NT2/D1 (cell line): ENCODE results near the gene SDCCAG8.
A peak's percentile ranks its signal among the peaks of the same experiment; 100 is the strongest.
"Not testable (repeated sequence)": the region's sequence is repeated elsewhere in the genome, so short reads cannot be mapped to it uniquely, and the experiment has no call there.

Experiments
- DNase-seq: peaks from one replicate; pipeline ENCODE4 v3.0.0-alpha.2; 2011; ENCODE audit warnings: low read depth, low spot score
- H3K27me3 ChIP-seq: 2 replicates; pipeline ENCODE4 v1.6.0; 2011; ENCODE audit warnings: mild to moderate bottlenecking; ENCODE audit not compliant: insufficient read length, insufficient read depth
- H3K36me3 ChIP-seq: 2 replicates; pipeline ENCODE4 v1.6.1; 2011; ENCODE audit warnings: mild to moderate bottlenecking, low read length, mixed read lengths; ENCODE audit not compliant: insufficient read depth, insufficient read length
- H3K4me1 ChIP-seq: 2 replicates; pipeline ENCODE4 v1.5.1; 2011; ENCODE audit not compliant: insufficient read depth, insufficient read length
- H3K4me3 ChIP-seq: 2 replicates; pipeline ENCODE4 v1.5.1; 2011; ENCODE audit warnings: low read depth; ENCODE audit not compliant: insufficient read length
- H3K9ac ChIP-seq: 2 replicates; pipeline ENCODE4 v1.6.0; 2011; ENCODE audit warnings: low read depth; ENCODE audit not compliant: insufficient read length
- H3K9me3 ChIP-seq: 2 replicates; pipeline ENCODE4 v1.5.1; 2011; ENCODE audit warnings: mild to moderate bottlenecking, low read length; ENCODE audit not compliant: insufficient read depth
- SUZ12 ChIP-seq: IDR thresholded peaks from 2 replicates; pipeline ENCODE4 v1.6.1; 2011; ENCODE audit not compliant: insufficient read length, insufficient read depth; ENCODE audit errors: extremely low read depth
- YY1 ChIP-seq: IDR thresholded peaks from 2 replicates; pipeline ENCODE4 v1.6.1; 2011; ENCODE audit not compliant: insufficient read length, insufficient read depth
- ZNF274 ChIP-seq: IDR thresholded peaks from 2 replicates; pipeline ENCODE4 v1.6.1; 2011; ENCODE audit warnings: mild to moderate bottlenecking, low read depth, low read length

The SDCCAG8 gene

DNA sequence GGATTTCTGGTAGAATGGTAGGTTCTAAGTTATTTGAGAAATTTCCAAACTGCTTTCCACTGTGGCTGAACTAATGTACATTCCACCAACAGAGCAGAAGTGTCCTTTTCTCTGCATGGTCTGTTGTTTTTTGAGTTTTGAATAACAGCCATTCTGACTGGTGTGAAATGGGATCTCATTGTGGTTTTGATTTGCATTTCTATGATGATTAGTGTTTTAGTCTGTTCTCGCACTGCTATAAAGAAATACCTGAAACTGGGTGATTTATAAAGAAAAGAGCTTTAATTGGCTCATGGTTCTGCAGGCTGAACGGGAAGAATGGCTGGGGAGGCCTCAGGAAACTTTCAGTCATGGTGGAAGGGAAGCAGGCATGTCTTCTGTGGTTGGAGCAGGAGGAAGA is 80.3 kb downstream of the SDCCAG8 start:
- peaks cover 14% of the 10 kb centered on the region for H3K36me3 ChIP-seq
- no peak for DNase-seq
- no peak overlapping the region for H3K9ac ChIP-seq
- no peak overlapping the region for H3K4me3 ChIP-seq
- TF ChIP-seq SUZ12: no peak
- no peak for TF ChIP-seq ZNF274
- TF ChIP-seq YY1: no peak
- H3K9me3 ChIP-seq: no peaks in the 10 kb centered on the region
- H3K4me1 ChIP-seq: no peaks in the 10 kb centered on the region
- H3K27me3 ChIP-seq: no peaks in the 10 kb centered on the region

DNA sequence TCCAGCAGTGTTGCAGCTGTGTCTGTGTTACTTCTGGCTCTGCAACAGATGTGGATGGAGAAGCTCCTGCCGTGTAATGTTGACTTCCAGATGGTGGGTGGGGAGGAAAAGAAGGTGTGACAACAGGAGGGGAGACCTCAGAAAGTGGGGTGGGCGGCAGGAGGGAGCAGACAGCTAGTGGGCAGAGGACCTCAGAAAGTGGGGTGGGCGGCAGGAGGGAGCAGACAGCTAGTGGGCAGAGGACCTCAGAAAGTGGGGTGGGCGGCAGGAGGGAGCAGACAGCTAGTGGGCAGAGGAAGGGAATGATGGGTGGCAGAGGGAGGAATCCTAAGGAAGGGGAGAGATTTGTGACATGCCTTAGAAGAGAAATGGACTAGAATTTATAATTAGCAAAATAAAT is 83.0 kb downstream of the SDCCAG8 start:
- not testable (repeated sequence) for H3K36me3 ChIP-seq, DNase-seq, H3K4me1 ChIP-seq, H3K9me3 ChIP-seq, H3K9ac ChIP-seq, H3K4me3 ChIP-seq, H3K27me3 ChIP-seq

DNA sequence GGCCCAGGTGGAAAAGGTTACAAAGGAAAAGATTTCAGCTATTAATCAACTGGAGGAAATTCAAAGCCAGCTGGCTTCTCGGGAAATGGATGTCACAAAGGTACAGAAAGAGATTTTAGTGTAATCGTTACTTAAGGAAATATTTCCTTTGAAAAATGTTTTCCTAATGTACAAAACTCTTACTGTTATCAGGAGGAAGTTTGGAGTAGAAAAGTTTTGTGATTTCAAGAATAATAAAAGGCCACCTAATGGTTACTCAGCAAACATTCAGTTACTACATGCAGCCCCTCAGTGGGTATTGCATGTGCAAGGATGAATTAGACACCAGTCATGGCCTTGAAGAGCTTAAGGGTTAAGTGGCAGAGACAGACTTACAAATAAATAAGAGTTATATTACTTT is 85.2 kb downstream of the SDCCAG8 start:
- Histone ChIP-seq H3K4me1 (no peaks in the 10 kb centered on the region), H3K27me3 (no peaks in the 10 kb centered on the region), H3K36me3 (peaks cover 9% of the 10 kb centered on the region), H3K4me3 (no peak overlapping the region), H3K9me3 (no peaks in the 10 kb centered on the region), H3K9ac (no peak overlapping the region)
- no peak for DNase-seq
- TF ChIP-seq ZNF274: no peak
- TF ChIP-seq SUZ12: no peak
- TF ChIP-seq YY1: no peak

DNA sequence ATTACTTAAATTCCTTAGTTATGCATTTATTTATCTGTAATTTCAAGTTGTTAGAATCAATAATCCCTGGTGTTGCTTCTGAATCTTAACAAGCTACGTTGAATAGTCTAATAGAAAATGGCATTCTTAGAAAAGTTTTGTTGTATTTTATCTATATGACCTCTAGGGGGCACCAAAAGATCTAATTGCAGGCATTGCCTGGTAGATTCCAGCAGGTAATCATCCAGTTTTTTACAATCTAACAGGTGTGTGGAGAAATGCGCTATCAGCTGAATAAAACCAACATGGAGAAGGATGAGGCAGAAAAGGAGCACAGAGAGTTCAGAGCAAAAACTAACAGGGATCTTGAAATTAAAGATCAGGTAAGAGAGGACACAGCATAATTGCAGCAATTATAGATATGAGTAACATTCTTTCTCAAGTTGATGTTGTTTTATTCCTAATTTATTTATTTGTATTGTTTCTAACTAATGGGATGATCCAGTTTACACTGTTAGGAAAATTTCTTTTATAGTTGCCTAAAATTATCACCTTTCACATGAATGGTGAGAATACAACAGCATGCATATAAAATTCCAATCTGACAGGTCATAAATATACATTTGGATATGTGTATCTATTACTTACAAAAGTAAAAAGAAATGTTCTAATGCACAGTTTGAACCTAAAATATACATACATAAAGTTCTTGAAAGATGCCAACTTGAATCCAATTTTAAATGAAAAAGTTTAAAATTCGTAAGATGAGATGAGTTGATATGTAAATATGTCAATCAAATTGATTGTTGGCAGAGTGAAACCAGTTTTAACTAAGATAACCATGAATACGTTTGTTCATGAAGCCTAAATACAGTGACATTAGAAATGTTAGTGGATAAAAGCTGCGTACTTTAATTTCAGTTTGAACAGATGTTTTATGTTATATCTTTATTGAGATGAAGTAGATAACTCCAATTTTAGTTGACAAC is 88.4 kb downstream of the SDCCAG8 start:
- H3K9me3 ChIP-seq: no peaks in the 10 kb centered on the region
- no peak overlapping the region for H3K4me3 ChIP-seq
- no peaks in the 10 kb centered on the region for H3K27me3 ChIP-seq
- H3K36me3 ChIP-seq: peaks cover 9% of the 10 kb centered on the region
- TF ChIP-seq SUZ12 (no peak), ZNF274 (no peak), YY1 (no peak)
- H3K9ac ChIP-seq: no peak overlapping the region
- no peaks in the 10 kb centered on the region for H3K4me1 ChIP-seq
- peak; percentile 46 for DNase-seq

DNA sequence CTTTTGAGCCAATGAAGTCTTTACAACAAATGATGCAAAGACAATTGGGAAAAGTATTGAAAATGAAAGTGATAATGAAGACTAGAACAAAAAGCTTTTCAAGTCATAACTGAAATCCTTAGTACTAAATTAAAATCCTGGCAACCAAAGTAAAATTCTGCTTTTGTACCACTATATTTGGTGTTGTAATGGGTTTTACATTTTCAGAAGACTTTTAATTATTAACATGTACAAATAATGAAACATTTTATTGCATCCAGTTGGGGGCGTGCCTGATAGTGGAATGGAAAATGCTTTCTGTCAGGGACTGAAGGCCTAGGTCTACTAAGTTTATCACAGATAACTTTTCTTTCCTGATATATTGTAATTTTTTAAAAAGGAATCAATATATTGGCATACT is 89.4 kb downstream of the SDCCAG8 start:
- TF ChIP-seq YY1: no peak
- TF ChIP-seq SUZ12: no peak
- TF ChIP-seq ZNF274: no peak
- Histone ChIP-seq H3K9me3 (no peaks in the 10 kb centered on the region), H3K36me3 (peaks cover 8% of the 10 kb centered on the region), H3K4me1 (no peaks in the 10 kb centered on the region), H3K9ac (no peak overlapping the region), H3K4me3 (no peak overlapping the region), H3K27me3 (no peaks in the 10 kb centered on the region)
- DNase-seq: no peak

DNA sequence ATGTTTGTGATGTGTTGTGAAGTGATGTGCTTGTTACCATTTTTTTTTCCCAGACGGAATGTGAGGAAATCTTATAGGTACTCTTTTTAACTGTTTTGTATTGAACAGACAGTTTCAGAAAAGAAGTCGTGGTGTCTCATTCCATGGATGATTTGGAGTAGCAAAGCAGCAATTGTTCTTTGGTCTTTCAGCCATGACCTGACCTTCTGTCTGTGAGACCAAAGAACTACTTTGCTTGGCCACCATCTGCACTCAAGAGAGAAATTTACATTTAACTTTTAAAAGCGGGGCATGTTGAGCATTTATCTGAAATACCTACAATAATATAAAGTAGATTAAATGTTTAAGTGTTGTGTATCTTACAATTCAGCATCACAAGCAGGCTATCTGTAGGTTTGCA is 90.2 kb downstream of the SDCCAG8 start:
- no peak overlapping the region for H3K9ac ChIP-seq
- TF ChIP-seq ZNF274: no peak
- no peak for TF ChIP-seq SUZ12
- no peak for TF ChIP-seq YY1
- DNase-seq: no peak

DNA sequence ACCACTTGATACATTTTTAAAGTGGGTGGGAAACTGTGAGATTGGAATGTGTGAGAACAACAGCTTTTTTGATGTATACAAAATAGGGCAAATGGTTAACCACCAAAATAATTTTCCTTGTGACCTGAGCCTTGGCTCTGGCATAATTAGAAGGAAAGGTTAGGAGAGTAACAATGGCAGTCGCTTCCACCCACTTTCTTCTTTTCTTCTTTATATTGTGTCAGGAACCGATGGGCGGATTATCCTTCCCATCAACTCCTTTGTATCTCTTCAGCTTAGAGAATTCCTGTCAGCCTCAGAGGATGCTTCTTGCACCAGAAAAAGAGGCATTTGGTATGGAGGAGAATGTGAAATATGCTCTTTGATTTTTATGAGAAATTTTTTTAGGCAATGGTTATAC is 90.6 kb downstream of the SDCCAG8 start:
- no peaks in the 10 kb centered on the region for H3K4me1 ChIP-seq
- H3K4me3 ChIP-seq: no peak overlapping the region
- TF ChIP-seq YY1 (no peak), ZNF274 (no peak), SUZ12 (no peak)
- H3K9ac ChIP-seq: no peak overlapping the region
- DNase-seq: no peak
- H3K9me3 ChIP-seq: no peaks in the 10 kb centered on the region
- peaks cover 5% of the 10 kb centered on the region for H3K36me3 ChIP-seq
- no peaks in the 10 kb centered on the region for H3K27me3 ChIP-seq

More for the DNA sequence above, 90.2 kb downstream of the SDCCAG8 start:
- H3K27me3 ChIP-seq: no peaks in the 10 kb centered on the region
- peaks cover 5% of the 10 kb centered on the region for H3K36me3 ChIP-seq
- H3K4me1 ChIP-seq: no peaks in the 10 kb centered on the region
- no peaks in the 10 kb centered on the region for H3K9me3 ChIP-seq
- H3K4me3 ChIP-seq: no peak overlapping the region
